OCI-M2 (cell line): ENCODE results near the gene TIE1.

ENCODE experiments used
- DNase-seq: peaks from one replicate; lab custom pipeline; 2025; ENCODE audit not compliant: unreplicated experiment; lab: John Stamatoyannopoulos, UW

The TIE1 gene

DNA sequence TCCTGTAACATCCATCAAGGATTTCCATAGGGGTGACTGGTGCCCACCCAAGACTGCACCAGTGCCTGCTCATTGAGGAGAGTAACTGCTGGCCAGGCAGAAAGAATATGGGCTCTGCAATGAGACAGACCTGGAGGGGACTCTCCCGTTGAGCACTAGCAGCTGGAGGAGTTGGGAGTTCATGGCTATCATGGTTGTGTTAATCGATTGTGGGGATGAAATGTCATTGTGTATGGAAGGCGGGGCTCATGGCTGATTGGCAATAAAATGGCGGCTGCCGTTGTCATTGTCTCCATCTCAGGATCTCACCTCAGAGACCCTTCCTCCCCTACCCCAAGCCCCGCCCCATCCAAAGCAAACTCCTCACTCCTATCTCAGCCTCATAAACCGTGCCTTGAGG, 27.1 kb upstream of the TIE1 start:
- DNase-seq, result no peak

GRCh38 chr1:43274125-43274803, 26.5 kb upstream of the TIE1 start:
- DNase-seq, result no peak

- no peak for DNase-seq
Measured at GRCh38 chr1:43274804-43275180, 26.0 kb upstream of the TIE1 start.

DNA sequence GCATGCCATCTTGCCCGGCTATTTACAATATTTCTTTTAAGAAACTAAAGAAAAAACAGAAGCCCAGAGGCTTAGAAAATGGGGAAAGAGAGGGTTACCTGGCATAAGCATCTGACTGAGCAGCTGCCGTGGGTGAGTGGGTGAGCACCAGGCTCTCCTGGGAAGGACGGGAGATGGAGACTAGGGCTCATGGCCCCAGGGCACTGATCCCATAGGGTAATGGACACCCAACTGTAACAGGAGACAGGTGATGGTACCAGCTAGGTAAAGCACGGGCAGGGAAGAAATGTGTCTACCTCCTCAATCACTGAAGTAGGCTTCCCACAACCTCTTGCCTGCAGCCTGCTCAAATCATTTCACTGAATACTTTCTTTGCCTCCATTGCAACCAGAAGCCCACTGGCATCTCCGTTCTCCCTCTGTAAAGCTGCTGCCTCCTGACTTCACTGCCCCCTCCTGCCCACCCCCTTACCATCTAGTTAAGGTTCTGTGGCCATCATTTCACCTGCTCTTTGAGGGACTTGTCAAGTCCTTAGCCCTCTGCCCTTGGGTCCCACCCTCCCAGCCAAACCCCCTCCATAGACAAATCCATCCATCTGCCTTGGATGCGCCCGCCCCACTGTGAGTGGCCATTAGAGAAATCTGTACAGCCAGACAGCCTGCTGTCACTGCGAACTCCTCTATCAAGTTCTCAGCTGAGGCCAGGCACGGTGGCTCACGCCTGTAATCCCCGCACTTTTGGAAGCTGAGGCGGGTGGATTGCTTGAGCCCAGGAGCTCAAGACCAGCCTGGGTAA, 24.8 kb upstream of the TIE1 start:
- no peak for DNase-seq

GRCh38 chr1:43276673-43277072, 24.1 kb upstream of the TIE1 start:
- no peak for DNase-seq

- no peak for DNase-seq
Measured at GRCh38 chr1:43277116-43277876, 23.5 kb upstream of the TIE1 start.

DNA sequence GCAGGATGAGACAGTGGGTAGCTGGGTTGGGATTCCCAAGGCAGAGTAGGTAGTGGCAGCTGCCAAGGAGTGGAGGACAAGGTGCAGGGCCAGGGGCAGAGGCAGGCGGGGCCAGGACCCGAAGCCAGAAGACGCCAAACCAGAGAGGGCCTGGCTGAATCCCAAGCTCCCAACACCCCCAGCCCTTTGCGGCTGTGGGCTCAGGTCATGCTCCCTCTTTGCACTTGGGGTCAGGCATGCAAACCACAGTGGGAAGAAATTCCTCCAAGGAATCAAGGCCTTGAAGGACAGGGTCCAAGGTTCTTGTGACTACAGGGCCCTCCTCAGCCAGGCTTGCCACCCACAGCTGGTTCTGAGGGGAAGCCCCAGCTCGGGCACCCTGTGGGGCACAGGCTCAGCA, 21.6 kb upstream of the TIE1 start:
- no peak for DNase-seq

GRCh38 chr1:43279666-43280065, 21.1 kb upstream of the TIE1 start:
- DNase-seq, result no peak

- no peak for DNase-seq
Measured at GRCh38 chr1:43280692-43281091, 20.1 kb upstream of the TIE1 start.

DNA sequence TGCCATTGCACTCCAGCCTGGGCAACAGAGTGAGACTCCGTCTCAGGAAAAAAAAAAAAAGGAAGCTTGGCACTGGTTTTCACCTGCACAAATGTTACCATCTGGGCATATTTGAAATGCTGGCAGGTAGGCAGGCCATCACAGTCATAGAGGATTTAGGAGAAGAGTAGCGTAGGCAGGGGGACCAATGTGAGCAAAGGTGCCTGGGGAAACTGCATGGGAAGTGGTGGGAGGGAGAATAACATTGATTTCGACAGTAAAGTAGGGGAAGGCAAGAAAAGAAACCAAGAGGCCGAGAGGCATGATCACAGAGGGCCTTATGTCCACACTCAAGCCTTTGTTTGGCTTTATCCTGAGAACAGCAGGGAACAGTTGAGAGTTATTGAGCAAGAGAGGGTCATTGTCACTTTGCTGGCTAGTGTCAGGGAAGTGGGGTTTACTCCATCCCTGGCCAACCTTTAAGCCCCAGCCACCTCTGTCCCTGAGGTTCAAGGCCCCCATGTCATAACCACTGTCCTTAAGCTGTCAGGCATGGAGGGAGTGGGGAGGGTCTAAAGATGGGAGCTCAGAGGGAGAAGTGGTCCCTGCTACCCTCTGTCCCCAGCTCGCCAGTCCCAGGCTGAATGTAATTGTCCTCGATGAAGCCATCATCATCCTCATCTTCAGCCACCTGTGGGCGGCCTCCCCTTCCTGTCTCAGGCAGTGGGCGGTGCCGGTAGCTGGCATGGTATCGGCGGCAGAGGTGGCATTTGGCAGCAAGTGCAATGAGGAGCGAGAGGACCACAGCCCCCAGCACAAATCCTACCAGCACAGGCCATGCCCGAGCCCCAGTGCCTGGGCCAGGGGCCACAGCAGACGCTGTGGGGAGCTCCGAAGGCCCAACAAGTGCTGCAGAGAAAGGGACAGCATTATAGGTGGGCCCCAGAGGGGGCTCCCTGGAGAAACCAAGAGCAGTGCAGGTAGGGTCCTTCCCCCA, 18.3 kb upstream of the TIE1 start:
- DNase-seq, result no peak

DNA sequence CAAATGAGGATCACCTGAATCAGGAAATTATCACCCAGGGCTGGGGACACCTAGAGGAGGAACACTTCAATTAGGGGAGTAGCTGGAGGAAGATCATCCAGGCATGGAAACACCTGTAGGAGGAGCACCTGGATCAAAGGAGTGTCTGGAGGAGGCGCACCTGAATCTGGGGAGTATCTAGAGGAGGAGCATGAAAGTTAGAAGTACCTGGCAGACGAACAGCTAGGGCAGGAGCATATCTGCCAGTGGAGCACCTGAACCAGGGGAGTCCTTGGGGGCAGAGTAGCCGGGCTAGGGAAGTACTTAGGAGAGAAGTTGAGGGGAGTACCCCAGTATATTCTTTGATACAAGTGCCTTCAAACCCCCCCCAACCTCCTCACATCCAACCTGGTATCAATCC, 16.7 kb upstream of the TIE1 start:
- DNase-seq, result no peak

- no peak for DNase-seq
Measured at GRCh38 chr1:43284546-43285110, 16.2 kb upstream of the TIE1 start.

DNA sequence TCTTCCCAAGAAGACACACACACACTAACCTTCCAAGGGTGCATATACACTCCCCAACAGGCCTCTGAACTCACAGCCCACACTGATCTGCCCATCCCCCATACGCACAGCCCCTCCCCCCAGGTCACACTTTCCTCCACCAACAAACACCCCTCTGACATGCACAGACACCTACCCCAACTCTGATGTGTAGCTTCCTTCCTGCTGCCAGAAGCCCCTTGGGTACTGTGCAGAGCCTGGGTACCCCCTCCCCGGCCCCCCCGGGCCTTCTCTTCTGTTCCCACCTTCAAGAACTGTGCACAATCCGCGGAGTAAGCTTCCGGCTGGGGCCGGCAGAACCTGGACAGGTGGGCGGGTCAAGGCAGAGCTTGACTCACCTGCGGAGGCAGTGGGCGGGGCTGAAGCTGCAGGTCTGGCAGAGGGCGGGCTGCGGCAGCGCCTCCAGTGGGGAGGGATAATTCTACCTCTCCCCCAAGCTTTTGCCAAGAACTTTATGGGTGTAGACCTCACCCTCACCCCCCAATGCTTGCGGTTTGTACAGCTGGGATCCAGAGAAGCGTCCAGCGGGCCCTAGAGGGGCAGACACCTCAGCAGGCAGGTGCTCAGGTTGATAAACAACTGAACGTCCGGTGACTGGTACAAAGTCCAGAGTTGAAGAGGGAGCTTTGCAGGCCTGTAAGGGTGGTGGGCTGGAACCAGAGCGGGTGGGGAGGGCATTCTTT, 15.4 kb upstream of the TIE1 start, which contains the start of gene C1orf210:
C1orf210 (minus strand) TSS at position 313 of the 722 bp plus-strand sequence. CDS start 2,311 bp downstream, outside the sequence.
- no peak for DNase-seq

DNA sequence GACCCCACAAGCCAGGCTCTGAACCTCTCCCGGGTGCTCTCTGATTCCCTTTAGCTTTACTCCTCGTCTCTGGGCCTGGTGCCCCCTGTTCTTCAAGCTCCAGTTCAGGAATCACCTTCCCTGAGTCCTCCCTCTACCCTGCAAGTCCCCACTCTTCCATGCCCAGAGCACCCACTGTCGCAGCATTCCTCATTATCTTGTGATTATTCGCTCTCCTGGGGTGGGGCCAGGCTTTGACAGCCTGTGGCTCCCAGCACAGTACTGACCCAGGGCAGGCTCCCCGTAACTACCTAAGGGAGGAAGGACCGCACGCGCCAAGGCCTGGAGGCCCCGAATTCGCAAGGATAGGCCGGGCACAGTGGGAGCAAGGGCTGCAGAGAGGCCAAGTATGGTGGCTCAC, 14.7 kb upstream of the TIE1 start:
- DNase-seq, result no peak

DNA sequence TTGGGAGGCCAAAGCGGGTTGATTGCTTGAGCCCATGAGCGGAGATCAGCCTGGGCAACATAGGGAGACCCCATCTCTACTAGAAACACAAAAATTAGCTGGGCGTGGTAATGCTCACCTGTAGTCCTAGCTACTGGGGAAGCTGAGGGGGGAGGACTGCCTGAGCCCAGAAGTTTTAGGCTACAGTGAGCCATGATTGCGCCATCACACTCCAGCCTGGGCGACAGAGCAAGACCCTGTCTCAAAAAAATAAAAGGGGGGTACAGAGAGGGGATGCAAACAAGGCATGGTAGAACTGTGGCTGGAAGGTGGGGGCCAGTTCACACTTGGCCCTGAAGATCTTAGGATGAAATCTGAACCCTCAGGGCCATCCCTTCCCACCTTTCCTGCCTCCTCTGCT, 14.2 kb upstream of the TIE1 start:
- no peak for DNase-seq

GRCh38 chr1:43288058-43288784, 12.6 kb upstream of the TIE1 start:
- DNase-seq, result no peak

DNA sequence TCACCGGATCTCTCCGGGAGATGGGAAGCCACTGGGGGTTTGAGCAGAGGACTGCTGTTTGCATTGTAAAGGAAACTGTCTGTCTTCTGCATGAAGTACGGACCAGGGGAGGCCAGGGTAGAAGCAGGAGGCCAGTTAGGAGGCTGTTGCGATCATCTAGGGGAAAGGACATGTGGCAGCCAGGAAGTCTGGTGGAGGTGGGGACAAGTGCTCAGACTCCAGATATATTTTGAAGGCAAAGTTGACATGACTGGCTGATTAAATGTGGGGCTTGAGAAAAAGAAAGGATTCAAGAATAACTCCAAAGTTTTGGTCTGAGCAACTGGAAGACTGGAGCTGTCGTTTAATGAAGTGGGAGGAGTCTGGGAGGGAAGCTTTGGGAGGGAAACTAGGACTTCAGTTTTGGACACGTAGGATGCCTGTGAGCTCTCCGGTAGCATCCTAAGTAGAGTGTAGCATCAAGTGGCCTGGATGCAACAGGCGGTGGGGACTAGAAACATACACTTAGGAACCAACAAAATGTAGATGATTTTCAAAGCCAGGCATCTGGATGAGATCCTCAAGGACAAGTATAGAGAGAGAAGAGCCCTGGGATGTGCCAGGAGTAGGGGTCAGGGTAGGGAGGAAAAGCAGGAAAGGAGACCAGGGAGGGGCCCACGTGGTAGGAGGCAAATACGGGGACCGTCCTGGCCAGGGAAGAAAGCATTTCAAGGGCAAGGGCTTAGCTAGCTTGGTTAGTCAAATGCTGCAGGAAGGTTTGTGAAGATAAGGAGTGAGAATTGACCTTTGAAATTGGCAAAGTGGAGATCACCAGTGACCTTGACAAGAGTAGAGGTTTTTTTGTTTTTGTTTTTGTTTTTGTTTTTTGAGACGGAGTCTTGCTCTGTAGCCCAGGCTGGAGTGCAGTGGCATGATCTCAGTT, 11.7 kb upstream of the TIE1 start:
- DNase-seq, result no peak

GRCh38 chr1:43292216-43292615, 8.6 kb upstream of the TIE1 start:
- no peak for DNase-seq
